OCI-LY3 (cell line): Measurements from ENCODE around the gene EFR3B.

ENCODE experiments used
- H2AFZ ChIP-seq: fragments of 200-600, 300-600 bp; shearing (Covaris generic); 2 replicates; pipeline ENCODE4 v1.6.0; 2014; ENCODE audit warnings: antibody characterized with exemption, low read depth, low read length
- H3K27ac ChIP-seq: fragments of 200-600, 300-600 bp; sonication (generic); 2 replicates; pipeline ENCODE4 v1.5.1; 2014; ENCODE audit warnings: mild to moderate bottlenecking, low read length, moderate library complexity, mixed read lengths
- H3K27me3 ChIP-seq: fragments of 200-600, 300-600 bp; sonication (generic); 2 replicates; pipeline ENCODE4 v1.6.1; 2014; ENCODE audit warnings: low read depth, low read length, mixed read lengths
- H3K36me3 ChIP-seq: fragments of 200-600, 300-600 bp; sonication (generic); replicated peaks from 2 replicates; pipeline ENCODE3; 2014; ENCODE audit warnings: low read depth, low read length, mixed read lengths
- H3K4me1 ChIP-seq: fragments of 300-600, 200-600 bp; sonication (generic); 2 replicates; pipeline ENCODE4 v1.6.1; 2014; ENCODE audit warnings: low read length, mixed read lengths
- H3K4me2 ChIP-seq: fragments of 200-600, 300-600 bp; sonication (generic); 2 replicates; pipeline ENCODE4 v1.6.1; 2014; ENCODE audit warnings: low read length, mixed read lengths
- H3K4me3 ChIP-seq: fragments of 300-600, 200-600 bp; sonication (generic); 2 replicates; pipeline ENCODE4 v1.5.1; 2014; ENCODE audit warnings: antibody characterized with exemption, mild to moderate bottlenecking, low read length, moderate library complexity
- H3K79me2 ChIP-seq: fragments of 300-600, 200-600 bp; shearing (Covaris generic); 2 replicates; pipeline ENCODE4 v1.6.1; 2014; ENCODE audit warnings: mild to moderate bottlenecking, low read length, mixed read lengths
- H3K9ac ChIP-seq: fragments of 300-600, 200-600 bp; shearing (Covaris generic); 2 replicates; pipeline ENCODE4 v1.6.0; 2014; ENCODE audit warnings: mild to moderate bottlenecking, low read length, moderate library complexity
- H3K9me3 ChIP-seq: fragments of 200-600, 300-600 bp; shearing (Covaris generic); 2 replicates; pipeline ENCODE4 v1.6.1; 2014; ENCODE audit warnings: low read length, mixed read lengths; ENCODE audit not compliant: insufficient read depth
- H4K20me1 ChIP-seq: fragments of 200-600, 300-600 bp; sonication (generic); 2 replicates; pipeline ENCODE4 v1.6.1; 2016; ENCODE audit warnings: low read length, mixed read lengths; ENCODE audit not compliant: insufficient read depth
- CTCF ChIP-seq: fragments of 200-600, 300-600 bp; sonication (generic); IDR thresholded peaks from 2 replicates; pipeline ENCODE4 v1.5.1; 2014; ENCODE audit warnings: antibody characterized with exemption, low read length, low read depth
- EZH2phosphoT487 ChIP-seq: fragments of 200-600 bp; shearing (Covaris generic); IDR thresholded peaks from 2 replicates; pipeline ENCODE4 v1.6.1; 2018; ENCODE audit warnings: antibody characterized with exemption, mixed run types, low read depth

EFR3B gene

GRCh38 chr2:25076749-25077148 is 34.9 kb downstream of the EFR3B start:
- Histone ChIP-seq H3K9ac (no peak overlapping the region), H3K4me3 (no peak overlapping the region), H3K79me2 (no peaks in the 10 kb centered on the region), H3K4me2 (no peak overlapping the region), H4K20me1 (no peaks in the 10 kb centered on the region), H3K27me3 (peaks cover 49% of the 10 kb centered on the region), H3K27ac (no peak overlapping the region), H3K36me3 (no peaks in the 10 kb centered on the region), H3K9me3 (no peaks in the 10 kb centered on the region), H2AFZ (no peak overlapping the region), H3K4me1 (no peaks in the 10 kb centered on the region)
- no peak for TF ChIP-seq EZH2phosphoT487
- no peak for TF ChIP-seq CTCF

GRCh38 chr2:25077789-25078169 is 35.9 kb downstream of the EFR3B start:
- no peak for TF ChIP-seq EZH2phosphoT487
- TF ChIP-seq CTCF, result no peak
- H3K4me2 ChIP-seq, result no peak overlapping the region
- peaks cover 53% of the 10 kb centered on the region for H3K27me3 ChIP-seq
- no peaks in the 10 kb centered on the region for H4K20me1 ChIP-seq
- H3K9ac ChIP-seq, result no peak overlapping the region
- no peaks in the 10 kb centered on the region for H3K4me1 ChIP-seq
- no peak overlapping the region for H3K27ac ChIP-seq
- H3K36me3 ChIP-seq, result no peaks in the 10 kb centered on the region
- no peaks in the 10 kb centered on the region for H3K79me2 ChIP-seq
- H3K9me3 ChIP-seq, result no peaks in the 10 kb centered on the region
- H3K4me3 ChIP-seq, result no peak overlapping the region
- H2AFZ ChIP-seq, result no peak overlapping the region

GRCh38 chr2:25078170-25079049 is 36.5 kb downstream of the EFR3B start:
- H4K20me1 ChIP-seq, result no peaks in the 10 kb centered on the region
- H3K4me1 ChIP-seq, result no peaks in the 10 kb centered on the region
- H2AFZ ChIP-seq, result no peak overlapping the region
- H3K79me2 ChIP-seq, result no peaks in the 10 kb centered on the region
- H3K9ac ChIP-seq, result no peak overlapping the region
- H3K9me3 ChIP-seq, result no peaks in the 10 kb centered on the region
- no peak for TF ChIP-seq EZH2phosphoT487
- no peak for TF ChIP-seq CTCF
- no peak overlapping the region for H3K4me3 ChIP-seq
- peaks cover 53% of the 10 kb centered on the region for H3K27me3 ChIP-seq
- H3K4me2 ChIP-seq, result no peak overlapping the region
- no peak overlapping the region for H3K27ac ChIP-seq
- no peaks in the 10 kb centered on the region for H3K36me3 ChIP-seq

- H3K4me3 ChIP-seq, result no peak overlapping the region
- H3K27me3 ChIP-seq, result peaks cover 53% of the 10 kb centered on the region
- no peak overlapping the region for H3K27ac ChIP-seq
- H3K4me2 ChIP-seq, result no peak overlapping the region
- H3K36me3 ChIP-seq, result no peaks in the 10 kb centered on the region
- H3K9ac ChIP-seq, result no peak overlapping the region
- H2AFZ ChIP-seq, result no peak overlapping the region
- no peaks in the 10 kb centered on the region for H3K79me2 ChIP-seq
- no peak for TF ChIP-seq CTCF
- TF ChIP-seq EZH2phosphoT487, result no peak
- no peaks in the 10 kb centered on the region for H4K20me1 ChIP-seq
- H3K9me3 ChIP-seq, result no peaks in the 10 kb centered on the region
- no peaks in the 10 kb centered on the region for H3K4me1 ChIP-seq
These were observed 37.3 kb downstream of the EFR3B start for GRCh38 chr2:25079050-25079635.
